GM08714 (cell line): ENCODE results near the gene SYNPO2.
"Not testable (repeated sequence)": the region's sequence is repeated elsewhere in the genome, so short reads cannot be mapped to it uniquely, and the experiment has no call there.

Experiments used
- H3K4me3 ChIP-seq: fragments of 200-500 bp; sonication (Bioruptor generic); 2 replicates; pipeline ENCODE4 v1.5.1; 2014; ENCODE audit warnings: mild to moderate bottlenecking, low read length, inconsistent platforms
- ZNF274 ChIP-seq: IDR thresholded peaks from 2 replicates; pipeline ENCODE4 v1.6.1; 2012; ENCODE audit warnings: mild to moderate bottlenecking, low read depth, low read length

The SYNPO2 gene

DNA sequence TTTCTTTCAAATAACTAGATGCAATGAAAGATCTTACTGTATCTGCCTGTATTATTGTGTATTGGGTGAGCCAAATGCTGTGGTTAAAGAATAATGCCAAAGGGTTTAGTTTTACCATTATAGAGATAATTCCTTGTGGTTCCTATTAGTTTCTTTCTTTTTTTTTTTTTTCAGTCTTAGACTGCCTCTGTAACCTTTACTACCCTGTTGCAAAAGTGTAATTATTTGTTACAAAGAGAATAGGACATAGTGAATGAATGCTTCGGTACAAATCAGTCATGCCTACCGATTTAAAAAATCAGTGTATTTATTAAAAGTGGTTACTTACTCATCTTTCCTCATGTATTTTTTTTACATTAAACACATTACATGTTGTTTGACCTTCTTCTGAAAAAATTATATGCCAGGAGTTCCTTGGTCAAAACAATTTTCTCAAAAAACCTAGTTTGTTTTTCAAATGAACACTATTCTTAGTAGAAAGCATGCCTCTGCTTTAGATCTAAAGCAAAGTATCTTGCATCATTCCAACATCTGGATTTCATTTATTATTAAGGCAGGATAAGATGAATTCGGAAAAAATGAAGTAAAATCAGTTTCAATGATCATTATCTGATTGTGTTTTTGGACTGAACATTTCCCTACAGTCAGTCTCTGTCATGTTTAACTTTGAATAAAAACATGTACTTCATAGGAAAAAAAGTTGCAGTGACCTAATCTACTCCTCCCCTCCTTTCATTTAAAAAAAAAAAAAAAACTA, 21.2 kb upstream of the SYNPO2 start:
- H3K4me3 ChIP-seq, result no peak overlapping the region
- TF ChIP-seq ZNF274, result no peak

DNA sequence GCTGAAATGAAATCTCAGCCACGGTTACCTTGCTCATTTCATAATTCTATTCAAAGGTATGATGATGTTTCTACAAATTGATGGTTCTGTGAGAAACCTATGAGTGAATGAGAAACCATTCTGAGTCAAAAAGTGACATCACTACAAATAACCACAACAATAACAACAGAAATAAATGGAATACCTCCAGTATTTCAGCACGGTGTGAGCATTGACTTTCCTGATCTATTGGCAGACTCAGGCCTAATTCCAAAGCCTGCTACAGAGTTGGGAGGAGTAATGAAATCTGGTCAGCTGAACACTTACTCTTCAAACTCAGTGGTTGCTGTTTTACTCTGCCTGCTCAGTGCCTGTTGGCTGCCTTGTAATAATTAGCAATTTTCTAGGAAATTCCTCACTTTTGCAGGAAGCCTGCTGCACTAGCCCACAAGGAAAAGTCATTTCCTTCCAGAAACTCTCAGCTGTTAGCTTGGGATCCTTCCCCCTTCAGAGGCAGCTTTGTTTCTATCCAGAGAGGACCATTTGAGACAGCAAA, 18.8 kb upstream of the SYNPO2 start:
- no peak for TF ChIP-seq ZNF274

DNA sequence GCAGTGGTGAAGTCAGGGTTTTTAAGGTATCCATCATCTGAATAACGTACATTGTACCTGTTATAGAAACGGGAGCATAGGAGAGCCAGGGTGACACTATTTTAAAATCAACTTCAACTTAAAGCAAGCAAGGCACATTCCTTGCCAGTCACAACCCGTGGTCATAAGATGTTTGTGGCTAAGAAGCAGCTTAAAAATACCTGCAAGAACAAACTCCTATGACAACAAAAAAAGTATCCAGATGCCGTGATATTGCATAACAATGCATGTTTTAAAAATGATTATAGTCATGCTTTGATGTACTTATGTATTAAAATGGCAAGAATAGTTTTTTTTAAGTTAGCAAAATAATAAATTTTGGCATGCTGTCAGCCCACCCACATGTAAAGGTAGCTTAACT, 16.5 kb upstream of the SYNPO2 start:
- H3K4me3 ChIP-seq, result no peak overlapping the region
- TF ChIP-seq ZNF274, result no peak

More for the DNA sequence above, 18.8 kb upstream of the SYNPO2 start:
- H3K4me3 ChIP-seq, result no peak overlapping the region

DNA sequence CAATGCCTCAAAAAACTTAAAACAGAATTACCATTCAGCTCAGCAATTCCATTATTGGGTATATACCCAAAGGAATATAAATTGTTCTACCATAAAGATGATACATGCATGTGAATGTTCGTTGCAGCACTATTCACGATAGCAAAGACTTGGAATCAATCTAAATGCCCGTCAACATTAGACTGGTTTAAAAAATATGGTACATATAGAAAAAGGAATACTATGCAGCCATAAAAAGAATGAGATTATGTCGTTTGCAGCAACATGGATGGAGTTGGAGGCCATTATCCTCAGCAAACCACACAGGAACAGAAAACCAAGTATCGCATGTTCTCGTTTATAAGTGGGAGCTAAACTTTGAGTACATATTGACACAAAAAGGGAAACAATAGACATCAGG, 10.9 kb upstream of the SYNPO2 start:
- no peak for TF ChIP-seq ZNF274
- H3K4me3 ChIP-seq, result no peak overlapping the region

DNA sequence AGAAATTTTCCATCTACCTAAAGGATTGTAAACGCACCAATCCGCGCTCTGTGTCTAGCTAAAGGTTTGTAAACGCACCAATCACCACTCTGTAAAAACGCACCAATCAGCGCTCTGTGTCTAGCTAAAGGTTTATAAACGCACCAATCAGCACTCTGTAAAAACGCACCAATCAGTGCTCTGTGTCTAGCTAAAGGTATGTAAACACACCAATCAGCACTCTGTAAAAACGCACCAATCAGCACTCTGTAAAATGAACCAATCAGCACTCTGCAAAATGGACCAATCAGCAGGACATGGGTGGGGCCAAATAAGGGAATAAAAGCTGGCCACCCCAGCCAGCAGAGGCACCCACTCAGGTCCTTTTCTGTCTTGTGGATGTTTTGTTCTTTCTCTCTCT, 10.1 kb upstream of the SYNPO2 start:
- not testable (repeated sequence) for H3K4me3 ChIP-seq

DNA sequence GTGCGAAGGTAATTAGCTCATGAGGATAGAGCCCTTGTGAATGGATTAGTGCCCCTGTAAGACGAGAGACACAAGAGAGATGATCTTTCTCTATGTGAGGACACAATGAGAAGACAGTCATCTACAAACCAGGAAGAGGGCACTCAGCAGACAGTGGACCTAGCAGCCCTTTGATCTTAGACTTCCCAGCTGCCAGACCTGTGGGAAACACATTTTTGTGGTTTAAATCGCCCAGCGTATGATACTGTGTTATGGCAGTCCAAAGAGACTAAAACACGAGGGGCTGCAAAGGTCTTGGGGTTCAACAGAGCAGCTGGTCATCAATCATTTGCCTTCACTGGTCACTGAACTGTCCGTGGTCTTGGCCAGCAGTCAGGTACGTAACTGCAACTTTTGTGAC, 9.2 kb upstream of the SYNPO2 start:
- TF ChIP-seq ZNF274, result no peak
- H3K4me3 ChIP-seq, result no peak overlapping the region

DNA sequence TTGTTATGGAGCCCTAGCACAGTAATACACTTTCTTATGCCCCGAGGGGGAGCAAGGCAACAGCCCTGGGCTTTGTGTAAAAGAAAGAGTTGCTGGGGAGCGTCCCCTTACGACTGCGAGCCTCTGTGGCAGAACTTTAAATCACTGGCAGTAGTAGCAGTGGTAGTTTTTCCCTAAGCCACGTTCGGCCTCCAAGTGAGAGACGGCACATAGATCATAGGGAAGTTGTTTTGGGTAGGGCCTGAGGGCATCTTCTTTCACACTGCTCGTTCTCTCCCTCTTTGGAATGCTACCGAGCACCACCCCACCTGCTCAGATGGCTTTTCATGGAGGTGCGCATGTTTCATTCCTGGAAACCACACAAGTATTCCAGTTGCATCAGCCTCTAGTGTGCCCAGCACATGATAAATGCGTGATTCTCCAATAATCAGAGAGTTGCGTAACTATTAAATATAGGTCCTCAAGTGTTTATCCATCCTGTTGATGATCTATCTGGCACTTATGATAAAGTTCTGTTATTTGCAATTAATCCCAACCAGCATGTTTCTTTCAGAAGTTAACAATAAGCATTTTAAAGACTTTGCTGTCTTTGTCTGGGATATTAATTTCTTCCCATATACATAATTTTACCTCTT, 7.0 kb upstream of the SYNPO2 start:
- H3K4me3 ChIP-seq, result no peak overlapping the region
- no peak for TF ChIP-seq ZNF274

DNA sequence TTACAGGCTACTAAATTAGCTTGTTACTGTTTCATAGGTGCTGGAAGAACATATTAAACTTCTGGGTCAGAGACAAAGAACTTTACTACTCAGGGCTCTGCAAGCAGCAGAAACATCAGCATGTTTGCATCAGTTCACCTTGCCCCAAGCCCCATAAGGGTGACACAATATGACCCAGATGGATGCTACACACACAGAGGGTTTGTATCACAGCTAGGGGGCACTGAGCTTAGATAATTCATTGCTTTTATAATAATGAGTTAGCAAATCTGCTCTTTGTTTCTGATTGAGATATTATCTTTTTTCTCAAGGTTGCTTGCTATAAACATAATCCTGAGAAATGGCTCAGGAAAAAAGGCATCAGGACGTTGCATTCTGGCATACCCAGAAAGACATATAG, 4.8 kb upstream of the SYNPO2 start:
- no peak overlapping the region for H3K4me3 ChIP-seq
- no peak for TF ChIP-seq ZNF274

DNA sequence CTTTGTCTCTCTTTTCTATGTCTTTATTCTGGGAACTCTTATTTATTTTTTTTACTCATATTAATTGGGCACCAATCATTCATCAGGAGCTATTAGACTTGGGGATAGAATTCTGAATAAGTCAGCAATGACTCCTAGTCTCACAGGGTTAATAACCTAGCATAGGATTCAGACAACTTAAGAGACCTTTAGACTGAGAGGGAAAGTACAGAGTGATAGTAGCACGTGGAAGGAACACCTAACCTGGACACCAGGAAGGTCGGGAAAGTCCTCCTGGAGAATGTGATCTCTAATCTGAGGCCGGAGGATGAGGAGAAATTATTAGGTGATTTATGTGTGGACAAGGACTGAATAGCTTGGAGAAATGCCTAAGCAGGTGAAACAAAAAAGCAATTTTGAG, 3.9 kb upstream of the SYNPO2 start:
- H3K4me3 ChIP-seq, result no peak overlapping the region
- no peak for TF ChIP-seq ZNF274

DNA sequence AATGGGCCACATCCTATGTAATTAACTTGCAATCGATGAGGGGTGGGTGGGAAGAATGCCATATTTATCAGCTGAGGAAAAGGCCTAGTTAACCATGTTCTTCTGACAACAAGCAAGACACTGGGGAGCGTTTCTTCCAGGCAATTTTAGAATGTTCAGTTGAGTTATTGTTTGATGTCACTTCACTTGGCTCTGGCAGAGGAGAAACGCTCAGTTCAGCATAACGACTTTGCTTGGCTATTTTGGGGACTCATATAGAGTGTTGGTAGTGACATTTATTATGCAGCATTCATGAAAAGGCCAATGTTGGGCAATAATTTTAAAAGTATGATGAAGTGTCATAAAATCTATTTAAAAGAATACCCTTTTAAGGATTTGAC, 648 bp downstream of the SYNPO2 start:
- H3K4me3 ChIP-seq, result no peak overlapping the region
- no peak for TF ChIP-seq ZNF274

DNA sequence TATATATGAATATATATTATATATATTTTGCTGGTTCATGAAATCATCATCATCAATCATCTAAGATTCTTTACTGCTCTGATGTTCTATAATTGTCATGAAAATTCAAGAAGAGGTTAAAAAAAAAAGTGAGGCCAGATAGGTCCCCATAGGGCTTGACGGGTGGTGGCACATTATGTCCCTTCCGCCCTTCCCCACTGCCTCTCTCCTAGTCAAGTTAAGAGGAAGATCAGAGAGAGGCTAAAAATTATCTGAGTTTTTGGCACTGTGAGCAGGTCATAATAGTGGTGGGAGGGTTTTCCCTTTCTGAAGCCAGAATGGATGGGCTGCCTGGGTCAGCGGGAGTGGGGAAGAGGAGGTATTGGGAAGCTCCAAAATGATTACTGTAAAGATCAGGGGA, 5.4 kb downstream of the SYNPO2 start:
- TF ChIP-seq ZNF274, result no peak
- no peak overlapping the region for H3K4me3 ChIP-seq

DNA sequence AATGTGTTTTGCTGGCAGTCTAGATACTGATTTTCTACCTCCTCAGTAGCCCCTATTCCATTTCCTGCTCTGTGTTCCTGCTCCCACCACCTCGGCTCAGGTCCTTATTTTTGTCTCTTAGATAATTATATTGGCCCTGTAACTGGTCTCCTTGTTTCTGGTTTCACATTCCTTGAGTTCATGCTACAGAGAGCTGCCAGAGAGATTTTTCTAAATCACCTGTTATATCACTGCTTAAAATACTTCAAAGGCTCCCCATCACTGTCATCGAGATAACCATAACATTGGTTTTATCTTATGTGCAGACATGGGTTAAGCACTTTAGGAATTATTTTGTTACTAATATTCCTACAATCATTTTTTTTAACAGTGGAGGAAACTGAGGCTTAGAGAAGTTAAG, 9.6 kb downstream of the SYNPO2 start:
- no peak for TF ChIP-seq ZNF274
- H3K4me3 ChIP-seq, result no peak overlapping the region

DNA sequence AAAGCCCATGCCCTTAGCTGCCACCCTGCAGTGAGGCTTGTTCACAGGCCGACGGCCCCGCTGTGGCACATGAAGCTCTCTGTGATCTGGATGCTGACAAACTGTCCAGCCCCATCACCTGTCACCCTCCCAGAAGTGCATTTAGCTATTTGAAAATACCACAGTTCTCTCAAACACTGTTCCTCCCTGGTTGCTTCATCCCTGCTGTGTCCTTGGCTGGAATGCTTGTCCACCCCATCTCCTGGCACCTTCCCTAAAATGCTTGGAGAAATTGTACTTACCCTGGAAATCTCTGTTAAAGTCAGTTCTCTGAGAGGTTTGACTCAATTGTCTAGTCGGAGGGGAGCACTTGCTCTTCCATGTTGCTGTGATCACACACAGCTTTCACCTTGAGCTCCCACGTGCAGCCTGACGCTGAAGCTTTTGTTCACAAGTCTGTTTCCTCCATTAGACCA, 10.1 kb downstream of the SYNPO2 start:
- TF ChIP-seq ZNF274, result no peak
- H3K4me3 ChIP-seq, result no peak overlapping the region

DNA sequence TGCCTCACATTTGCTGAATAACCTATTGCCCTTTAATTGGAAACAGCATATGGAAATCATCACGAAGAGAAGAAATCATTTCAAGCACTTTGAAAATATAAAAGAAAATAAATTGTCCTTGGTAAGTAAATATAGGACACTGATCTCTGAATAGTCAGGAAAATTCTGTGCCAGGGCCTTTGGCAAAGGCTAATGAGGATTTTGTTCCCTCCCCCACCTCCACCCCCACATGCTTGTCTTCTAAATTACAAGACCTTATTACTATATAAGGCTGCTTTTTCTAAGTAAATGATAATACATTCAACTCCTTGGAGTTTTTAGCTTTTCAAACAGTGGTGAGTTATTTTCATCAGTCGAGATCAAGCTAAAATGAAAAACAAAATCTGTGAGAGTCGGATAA, 15.8 kb downstream of the SYNPO2 start:
- no peak overlapping the region for H3K4me3 ChIP-seq
- TF ChIP-seq ZNF274, result no peak

DNA sequence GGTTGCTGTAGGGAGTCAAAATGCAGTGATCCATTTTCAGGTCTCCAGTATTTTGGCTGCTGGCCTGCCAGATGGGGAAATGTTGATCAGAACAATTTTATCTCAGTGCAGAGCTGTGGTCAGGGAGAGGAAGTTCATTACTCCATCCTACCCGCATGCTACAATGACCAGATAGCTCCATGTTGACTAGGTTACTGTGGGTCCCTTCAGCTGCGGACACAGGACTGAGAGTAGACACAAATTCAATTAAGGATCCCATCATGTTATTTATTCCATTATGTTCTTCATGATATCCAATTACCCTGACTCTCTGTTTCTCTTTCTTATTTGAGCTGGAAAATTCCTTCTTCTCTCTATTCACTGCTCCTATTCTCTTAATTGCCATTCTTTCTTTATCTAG, 16.3 kb downstream of the SYNPO2 start:
- no peak for TF ChIP-seq ZNF274

More for the DNA sequence above, 16.3 kb downstream of the SYNPO2 start:
- no peak overlapping the region for H3K4me3 ChIP-seq
